ENCODE results near the gene ORC6. TPM values are rescaled to one million over a fixed set of nuclear protein-coding genes. Genes with fewer than 3 reads are reported as not detected.
A peak's percentile ranks its signal among the peaks of the same experiment; 100 is the strongest.

ORC6 gene
- total RNA-seq, 1 experiment from 2014 or later, result 77.1 TPM

GRCh38 chr16:46732561-46732960 is 43.1 kb downstream of the ORC6 start:
- Histone ChIP-seq H3K27me3 (no peaks in the 10 kb centered on the region), H3K4me1 (no peaks in the 10 kb centered on the region; the same call in 1 of the 2 replicates), H3K27ac (no peak overlapping the region), H3K36me3 (no peaks in the 10 kb centered on the region), H3K4me3 (no peak overlapping the region), H3K9me3 (replicated peaks) (no peaks in the 10 kb centered on the region)
- DNase-seq, result no peak

DNA sequence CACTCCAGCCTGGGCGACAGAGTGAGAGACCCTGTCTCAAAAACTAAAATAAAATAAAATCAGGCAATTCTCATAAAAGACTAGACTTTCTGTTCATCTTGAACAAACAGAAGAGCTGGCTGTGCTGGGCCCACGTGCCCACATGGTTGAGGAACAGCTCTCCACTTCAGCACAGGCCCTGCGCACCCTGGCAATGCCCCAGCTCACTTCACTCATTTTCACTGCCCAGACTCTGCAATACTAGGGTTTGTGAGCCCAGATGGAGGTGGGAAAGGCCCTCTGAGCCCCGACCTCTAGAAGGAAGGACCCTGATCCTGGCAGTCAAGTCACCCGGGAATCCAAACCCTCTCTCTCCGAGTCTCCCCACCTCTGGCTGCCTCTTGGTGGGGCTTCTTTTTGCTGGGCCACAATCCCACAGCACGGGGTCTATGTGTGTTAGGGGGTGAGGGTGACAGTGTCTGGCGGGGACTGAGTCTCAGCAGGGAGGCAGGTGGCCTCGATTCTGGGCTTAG is 43.9 kb downstream of the ORC6 start:
- Histone ChIP-seq H3K27ac (no peak overlapping the region), H3K27me3 (no peaks in the 10 kb centered on the region), H3K4me3 (no peak overlapping the region), H3K36me3 (no peaks in the 10 kb centered on the region), H3K4me1 (no peaks in the 10 kb centered on the region; the same call in 1 of the 2 replicates), H3K9me3 (replicated peaks) (no peaks in the 10 kb centered on the region)
- no peak for DNase-seq

GRCh38 chr16:46736695-46737094 is 47.2 kb downstream of the ORC6 start:
- peak in 1 of 2 experiments; percentile 30 for DNase-seq
- Histone ChIP-seq H3K27me3 (no peaks in the 10 kb centered on the region), H3K36me3 (no peaks in the 10 kb centered on the region), H3K4me3 (no peak overlapping the region), H3K27ac (no peak overlapping the region), H3K9me3 (replicated peaks) (no peaks in the 10 kb centered on the region), H3K4me1 (no peaks in the 10 kb centered on the region; the same call in 1 of the 2 replicates)

GRCh38 chr16:46737621-46738214 is 48.3 kb downstream of the ORC6 start:
- H3K9me3 ChIP-seq (replicated peaks), result no peaks in the 10 kb centered on the region
- H3K4me1 ChIP-seq, result no peaks in the 10 kb centered on the region; the same call in 1 of the 2 replicates
- H3K4me3 ChIP-seq, result no peak overlapping the region
- H3K27me3 ChIP-seq, result no peaks in the 10 kb centered on the region
- H3K27ac ChIP-seq, result no peak overlapping the region
- DNase-seq, result no peak
- no peaks in the 10 kb centered on the region for H3K36me3 ChIP-seq

DNA sequence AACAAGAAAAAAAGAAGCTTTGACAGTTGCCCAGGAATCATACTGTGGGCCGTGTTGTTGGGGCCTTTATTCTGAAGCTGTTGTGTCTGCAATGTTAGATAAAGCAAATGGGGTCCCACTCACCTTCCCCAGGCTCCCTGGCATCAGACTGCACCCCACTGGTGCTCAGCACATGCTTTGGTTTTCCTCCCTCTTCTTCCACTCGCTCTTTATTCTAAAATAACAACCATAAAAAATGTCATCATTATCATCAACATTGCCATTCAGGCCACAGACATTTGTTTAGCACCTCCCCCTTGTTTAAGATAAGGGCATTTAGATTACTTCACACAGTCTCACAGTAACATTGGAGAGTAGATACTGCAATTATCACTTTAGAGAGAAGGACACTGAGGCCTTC is 50.5 kb downstream of the ORC6 start:
- DNase-seq, result no peak
- Histone ChIP-seq H3K27me3 (no peaks in the 10 kb centered on the region), H3K27ac (no peak overlapping the region), H3K4me1 (no peaks in the 10 kb centered on the region; the same call in 1 of the 2 replicates), H3K36me3 (no peaks in the 10 kb centered on the region), H3K4me3 (no peak overlapping the region), H3K9me3 (replicated peaks) (no peaks in the 10 kb centered on the region)

- Histone ChIP-seq H3K27me3 (no peaks in the 10 kb centered on the region), H3K36me3 (no peaks in the 10 kb centered on the region), H3K4me1 (peaks cover 22% of the 10 kb centered on the region), H3K27ac (no peak overlapping the region), H3K9me3 (replicated peaks) (no peaks in the 10 kb centered on the region), H3K4me3 (peak overlapping the region; percentile 17)
- DNase-seq, result peak; percentile 79 to 85
Measured at GRCh38 chr16:46743232-46743719, 53.8 kb downstream of the ORC6 start.

GRCh38 chr16:46745617-46746016 is 56.2 kb downstream of the ORC6 start:
- DNase-seq, result no peak
- peaks cover 29% of the 10 kb centered on the region for H3K4me1 ChIP-seq
- no peak overlapping the region for H3K27ac ChIP-seq

GRCh38 chr16:46746821-46747776 is 57.6 kb downstream of the ORC6 start:
- Histone ChIP-seq H3K4me1 (peaks cover 29% of the 10 kb centered on the region), H3K27ac (peak overlapping the region; percentile 7; the same call in 1 of the 2 replicates)
- peak; percentile 51 to 65 for DNase-seq

More at GRCh38 chr16:46745617-46746016, 56.2 kb downstream of the ORC6 start:
- H3K9me3 ChIP-seq (replicated peaks), result no peaks in the 10 kb centered on the region
- H3K36me3 ChIP-seq, result no peaks in the 10 kb centered on the region
- H3K27me3 ChIP-seq, result no peaks in the 10 kb centered on the region
- no peak overlapping the region for H3K4me3 ChIP-seq

More at GRCh38 chr16:46746821-46747776, 57.6 kb downstream of the ORC6 start:
- Histone ChIP-seq H3K9me3 (replicated peaks) (no peaks in the 10 kb centered on the region), H3K4me3 (no peak overlapping the region), H3K36me3 (no peaks in the 10 kb centered on the region), H3K27me3 (no peaks in the 10 kb centered on the region)

Other genes starting within 250 kb of the ORC6 start
- gene SHCBP1, start 68.3 kb upstream of the ORC6 start, total RNA-seq (2014; rRNA removed; shearing (Covaris generic)), result 47.0 and 52.1 TPM in 2 replicates
- gene VPS35, start 481 bp upstream of the ORC6 start, total RNA-seq (2014; rRNA removed; shearing (Covaris generic)), result 97.8 and 99.8 TPM in 2 replicates
- 0.25 and 0.26 TPM in 2 replicates for gene MYLK3, start 58.7 kb downstream of the ORC6 start, total RNA-seq (2014; rRNA removed; shearing (Covaris generic))
- gene C16orf87, start 141.5 kb downstream of the ORC6 start, total RNA-seq (2014; rRNA removed; shearing (Covaris generic)), result 24.3 and 32.5 TPM in 2 replicates
- 14.9 and 17.2 TPM in 2 replicates for gene GPT2, start 194.7 kb downstream of the ORC6 start, total RNA-seq (2014; rRNA removed; shearing (Covaris generic))